Panc1 (cell line): Measurements from ENCODE around the gene OGFRL1. TPM values are rescaled to one million over a fixed set of nuclear protein-coding genes. Genes with fewer than 3 reads are reported as not detected.

Experiments used
- ATAC-seq: fragments of 200-7000 bp; cut with Tn5 transposase; 2 replicates; pipeline ENCODE4 v1.9.1; 2020; ENCODE audit warnings: mild to moderate bottlenecking, moderate library complexity
- BruUV-seq: library from RNA; stranded (reverse); fragments of 400-500 nt; replicated peaks from 2 replicates; lab custom pipeline; 2021; lab: Mats Ljungman, UMichigan
- CTCF ChIA-PET: fragments of 300-600 bp; sonication (Branson Sonifier 250); formaldehyde crosslinking; loops from one replicate; lab custom pipeline; 2022; ENCODE audit warnings: antibody characterized with exemption; lab: Charles Lee
- POLR2A ChIA-PET: fragments of 300-600 bp; sonication (Branson Sonifier 250); formaldehyde crosslinking; loops from one replicate; lab custom pipeline; 2022; ENCODE audit warnings: antibody characterized with exemption; lab: Charles Lee
- DNase-seq: peaks from one replicate; pipeline ENCODE4 v3.0.0-alpha.2; 2010; ENCODE audit warnings: low read depth, low spot score
- H3K27ac ChIP-seq: 2 replicates; pipeline ENCODE4 v1.5.1; 2011; ENCODE audit warnings: mild to moderate bottlenecking, low read length, inconsistent platforms
- H3K27me3 ChIP-seq: fragments of 200-500 bp; sonication (Bioruptor generic); 2 replicates; pipeline ENCODE4 v1.6.0; 2014; ENCODE audit warnings: low read length, inconsistent platforms; ENCODE audit not compliant: control insufficient read depth, insufficient read depth
- H3K36me3 ChIP-seq: fragments of 200-500 bp; sonication (Bioruptor generic); 2 replicates; pipeline ENCODE4 v1.5.1; 2014; ENCODE audit warnings: inconsistent platforms, mild to moderate bottlenecking, low read length, moderate library complexity; ENCODE audit not compliant: control insufficient read depth, insufficient read depth
- H3K4me1 ChIP-seq: 2 replicates; pipeline ENCODE4 v1.5.1; 2011; ENCODE audit warnings: inconsistent platforms, mild to moderate bottlenecking, low read length, moderate library complexity; ENCODE audit not compliant: control insufficient read depth, insufficient read depth
- H3K4me3 ChIP-seq, 2 experiments: 2 replicates each; pipeline ENCODE4 v1.5.1; 2011 to 2012; ENCODE audit warnings: low read depth in 2 of 2, low read length in 2 of 2, mild to moderate bottlenecking in 2 of 2, inconsistent platforms in 1 of 2, moderate library complexity in 1 of 2
- H3K9me3 ChIP-seq: fragments of 200-500 bp; sonication (Bioruptor generic); 2 replicates; pipeline ENCODE4 v1.5.1; 2014; ENCODE audit warnings: low read depth, mild to moderate bottlenecking, inconsistent platforms, low read length, moderate library complexity; ENCODE audit not compliant: control insufficient read depth, insufficient read depth
- CTCF ChIP-seq: fragments of 450-650 bp; IDR thresholded peaks from 2 replicates; pipeline ENCODE4 v1.5.1; 2017; ENCODE audit warnings: mild to moderate bottlenecking
- POLR2AphosphoS5 ChIP-seq: IDR thresholded peaks from 2 replicates; pipeline ENCODE4 v1.6.1; 2012; ENCODE audit warnings: mild to moderate bottlenecking, low read depth, low read length, moderate library complexity
- REST ChIP-seq, 2 experiments: IDR thresholded peaks; 2 replicates each; pipeline ENCODE4 v1.6.1; 2011 to 2012; ENCODE audit warnings: low read depth in 2 of 2, control low read depth in 1 of 2, low read length in 1 of 2, mild to moderate bottlenecking in 1 of 2, moderate library complexity in 1 of 2; ENCODE audit not compliant: insufficient read depth in 1 of 2
- SIN3A ChIP-seq: IDR thresholded peaks from 2 replicates; pipeline ENCODE4 v1.6.1; 2012; ENCODE audit warnings: low read depth, mild to moderate bottlenecking, low read length, moderate library complexity, borderline replicate concordance; ENCODE audit not compliant: insufficient read depth
- TCF7L2 ChIP-seq: IDR thresholded peaks from 2 replicates; pipeline ENCODE4 v1.6.1; 2011; ENCODE audit warnings: mild to moderate bottlenecking, low read depth, low read length, inconsistent platforms
- in situ Hi-C: cut with HindIII; loops from 2 replicates; pipeline ENCODE4 v1.10.0; 2016; ENCODE audit warnings: low sequenced_read_pairs, low pct_unique_long_range_greater_than_20kb
- intact Hi-C: fragments of 100-400 bp; cut with micrococcal nuclease; formaldehyde crosslinking; loops from one replicate; pipeline ENCODE4 v1.10.0; 2022; ENCODE audit not compliant: unreplicated experiment
- total RNA-seq: library from RNA; stranded (reverse); gene quantifications from one replicate; pipeline ENCODE4 v1.2.1, GENCODE V29; 2021; ENCODE audit not compliant: unreplicated experiment

Gene OGFRL1
- total RNA-seq, 1 experiment from 2014 or later: 17.2 TPM

GRCh38 chr6:71349395-71349794 is 60.8 kb downstream of the OGFRL1 start:
- no peak overlapping the region for H3K27ac ChIP-seq
- H3K4me3 ChIP-seq: no peak overlapping the region
- no peak for DNase-seq
- H3K36me3 ChIP-seq: no peaks in the 10 kb centered on the region
- H3K4me1 ChIP-seq: no peaks in the 10 kb centered on the region
- in situ Hi-C loops (no loop called here), intact Hi-C loops (loop anchor here (2.0 to 10.0 kb wide), 2 partner anchors 159 to 335 kb away; no protein-coding TSS in a partner anchor)
- ChIA-PET CTCF (no interaction called here), POLR2A (no interaction called here)
- TF ChIP-seq CTCF: peak; percentile 73; the same call in 1 of the 2 replicates
- no peak for TF ChIP-seq SIN3A
- no peak for TF ChIP-seq TCF7L2
- no peak for TF ChIP-seq POLR2AphosphoS5
- BruUV-seq: no TSS peak
- H3K27me3 ChIP-seq: no peaks in the 10 kb centered on the region
- no peaks in the 10 kb centered on the region for H3K9me3 ChIP-seq
- ATAC-seq: no peak

GRCh38 chr6:71349976-71350615 is 61.5 kb downstream of the OGFRL1 start:
- intact Hi-C loops (loop anchor here (2.0 to 10.0 kb wide), 2 partner anchors 159 to 335 kb away; no protein-coding TSS in a partner anchor), in situ Hi-C loops (no loop called here)
- TF ChIP-seq SIN3A (no peak), CTCF (no peak), REST (IDR thresholded peaks at IDR 0.05; ENCODE audit: insufficient read depth in 1 of 2, low read depth in 2 of 2, low read length in 1 of 2) (no peak), TCF7L2 (no peak), POLR2AphosphoS5 (no peak)
- Histone ChIP-seq H3K4me1 (no peaks in the 10 kb centered on the region), H3K9me3 (no peaks in the 10 kb centered on the region), H3K27ac (no peak overlapping the region), H3K27me3 (no peaks in the 10 kb centered on the region), H3K4me3 (no peak overlapping the region), H3K36me3 (no peaks in the 10 kb centered on the region)
- ChIA-PET POLR2A (interaction anchor here (0.5 to 0.6 kb wide), 2 partner anchors 40 to 298 kb away, joined by 3 to 14 read pairs; no protein-coding TSS in a partner anchor), CTCF (interaction anchor here (0.7 kb wide), 1 partner anchor 160 kb away, joined by 3 read pairs; no protein-coding TSS in a partner anchor)
- ATAC-seq: no peak
- BruUV-seq: no TSS peak
- DNase-seq: no peak
